LNCAP (cell line): ENCODE data around the gene GSG1L.

ENCODE experiments used
- CTCF ChIP-seq: fragments of 450-650 bp; IDR thresholded peaks from 2 replicates; pipeline ENCODE4 v1.5.1; 2017; ENCODE audit warnings: mild to moderate bottlenecking

GSG1L gene

GRCh38 chr16:27816561-27816960 lies 247.0 kb downstream of the GSG1L start:
- TF ChIP-seq CTCF, result no peak

GRCh38 chr16:27813591-27813990 lies 249.9 kb downstream of the GSG1L start:
- no peak for TF ChIP-seq CTCF

GRCh38 chr16:27811881-27812280 lies 251.6 kb downstream of the GSG1L start:
- TF ChIP-seq CTCF, result no peak

- TF ChIP-seq CTCF, result no peak
These were observed 256.5 kb downstream of the GSG1L start for GRCh38 chr16:27806986-27807385.

- TF ChIP-seq CTCF, result no peak
These were observed 257.1 kb downstream of the GSG1L start for GRCh38 chr16:27806388-27806787.

- no peak for TF ChIP-seq CTCF
These were observed 257.6 kb downstream of the GSG1L start for GRCh38 chr16:27805828-27806351.

- no peak for TF ChIP-seq CTCF
These were observed 259.6 kb downstream of the GSG1L start for GRCh38 chr16:27803775-27804549.
